Measurements from ENCODE around the gene ARL8A. TPM values are rescaled to one million over a fixed set of nuclear protein-coding genes. Genes with fewer than 3 reads are reported as not detected.
A peak's percentile ranks its signal among the peaks of the same experiment; 100 is the strongest.

Gene ARL8A
- total RNA-seq, 2 donors from 2014 or later: 72.8 to 82.0 TPM

GRCh38 chr1:202123336-202123813 lies 21.2 kb downstream of the ARL8A start:
- Histone ChIP-seq H3K27ac (ENCODE audit: low read depth, low read length) (no peak overlapping the region), H3K4me1 (ENCODE audit: control insufficient read depth, insufficient read depth, low read length) (no peaks in the 10 kb centered on the region), H3K9ac (ENCODE audit: extremely low read depth, low read length, poor library complexity, severe bottlenecking) (no peak overlapping the region), H3K36me3 (ENCODE audit: control insufficient read depth, insufficient read depth, low read length) (no peaks in the 10 kb centered on the region), H3K27me3 (ENCODE audit: control insufficient read depth, insufficient read depth, low read length, poor library complexity, severe bottlenecking) (no peaks in the 10 kb centered on the region), H3K9me3 (ENCODE audit: control insufficient read depth, low read length) (no peaks in the 10 kb centered on the region), H3K4me3 (ENCODE audit: low read length) (no peak overlapping the region)
- peak; percentile 49 for DNase-seq
- H3K27ac Mint-ChIP-seq: no peak overlapping the region
- 91 to 94% methylated on average over 8 to 10 of the region's 10 CpGs for WGBS, 2 experiments (ENCODE audit: insufficient coverage in 1 of 2, insufficient read length in 1 of 2)
- H3K9me3 Mint-ChIP-seq: no peaks in the 10 kb centered on the region
- H3K4me1 Mint-ChIP-seq: peaks cover 4% of the 10 kb centered on the region
- H3K27me3 Mint-ChIP-seq (ENCODE audit: insufficient read depth): peaks cover 2% of the 10 kb centered on the region
- H3K36me3 Mint-ChIP-seq (ENCODE audit: low read depth): no peaks in the 10 kb centered on the region
- no peak for TF ChIP-seq CTCF (conservative IDR thresholded peaks at IDR 0.05)
- H3K4me3 Mint-ChIP-seq: no peak overlapping the region

GRCh38 chr1:202122639-202123335 lies 21.8 kb downstream of the ARL8A start, which contains the start of gene GPR37L1:
Gene GPR37L1, plus strand, starts transcription at chr1:202122917. Its CDS starts 47 bp downstream, at chr1:202122964.
- TF ChIP-seq CTCF (conservative IDR thresholded peaks at IDR 0.05): peak; percentile 82
- WGBS, 2 experiments (ENCODE audit: insufficient coverage in 1 of 2, insufficient read length in 1 of 2): 70 to 73% methylated on average over 14 to 19 of the region's 19 CpGs
- Histone ChIP-seq H3K9ac (ENCODE audit: extremely low read depth, low read length, poor library complexity, severe bottlenecking) (no peak within 1 kb of the TSS), H3K36me3 (ENCODE audit: control insufficient read depth, insufficient read depth, low read length) (no peaks in the 10 kb centered on the region), H3K27me3 (ENCODE audit: control insufficient read depth, insufficient read depth, low read length, poor library complexity, severe bottlenecking) (no peaks in the 10 kb centered on the region), H3K4me3 (ENCODE audit: low read length) (no peak within 1 kb of the TSS), H3K4me1 (ENCODE audit: control insufficient read depth, insufficient read depth, low read length) (no peaks in the 10 kb centered on the region), H3K9me3 (ENCODE audit: control insufficient read depth, low read length) (no peaks in the 10 kb centered on the region), H3K27ac (ENCODE audit: low read depth, low read length) (no peak within 1 kb of the TSS)
- H3K27me3 Mint-ChIP-seq (ENCODE audit: insufficient read depth): peaks cover 2% of the 10 kb centered on the region
- peaks cover 4% of the 10 kb centered on the region for H3K4me1 Mint-ChIP-seq
- H3K4me3 Mint-ChIP-seq: no peak within 1 kb of the TSS
- no peaks in the 10 kb centered on the region for H3K9me3 Mint-ChIP-seq
- DNase-seq: peak; percentile 93
- no peaks in the 10 kb centered on the region for H3K36me3 Mint-ChIP-seq (ENCODE audit: low read depth)
- H3K27ac Mint-ChIP-seq: no peak within 1 kb of the TSS

GRCh38 chr1:202121006-202121405 lies 23.5 kb downstream of the ARL8A start:
- Histone ChIP-seq H3K4me3 (ENCODE audit: low read length) (no peak overlapping the region), H3K9me3 (ENCODE audit: control insufficient read depth, low read length) (no peaks in the 10 kb centered on the region), H3K4me1 (ENCODE audit: control insufficient read depth, insufficient read depth, low read length) (no peaks in the 10 kb centered on the region), H3K27ac (ENCODE audit: low read depth, low read length) (no peak overlapping the region), H3K9ac (ENCODE audit: extremely low read depth, low read length, poor library complexity, severe bottlenecking) (no peak overlapping the region), H3K36me3 (ENCODE audit: control insufficient read depth, insufficient read depth, low read length) (no peaks in the 10 kb centered on the region), H3K27me3 (ENCODE audit: control insufficient read depth, insufficient read depth, low read length, poor library complexity, severe bottlenecking) (no peaks in the 10 kb centered on the region)
- 84 to 89% methylated on average over 6 to 7 of the region's 7 CpGs for WGBS, 2 experiments (ENCODE audit: insufficient coverage in 1 of 2, insufficient read length in 1 of 2)
- Mint-ChIP-seq H3K4me1 (peaks cover 4% of the 10 kb centered on the region), H3K27ac (no peak overlapping the region), H3K27me3 (ENCODE audit: insufficient read depth) (peaks cover 2% of the 10 kb centered on the region), H3K36me3 (ENCODE audit: low read depth) (no peaks in the 10 kb centered on the region), H3K4me3 (no peak overlapping the region), H3K9me3 (no peaks in the 10 kb centered on the region)
- TF ChIP-seq CTCF (conservative IDR thresholded peaks at IDR 0.05): no peak
- peak; percentile 38 for DNase-seq
